Mesenchymal stem cell (in vitro differentiated cells and primary cell): ENCODE results near the gene FAM174B.

ENCODE experiments used
- DNase-seq: peaks from one replicate; pipeline ENCODE4 v3.0.0-alpha.2; 2013
- H2AFZ ChIP-seq: one replicate; pipeline ENCODE4 v1.6.1; 2013; ENCODE audit warnings: low read depth, mild to moderate bottlenecking, control low read depth, inconsistent platforms, low read length, moderate library complexity
- H2AK5ac ChIP-seq: 2 replicates; pipeline ENCODE4 v1.6.1; 2013; ENCODE audit warnings: low read length, moderate library complexity, mild to moderate bottlenecking, inconsistent platforms; ENCODE audit not compliant: severe bottlenecking
- H2BK120ac ChIP-seq: one replicate; pipeline ENCODE4 v1.6.1; 2013; ENCODE audit warnings: low read depth, mild to moderate bottlenecking, inconsistent platforms, low read length, moderate library complexity
- H2BK12ac ChIP-seq, 2 experiments: one replicate each; pipeline ENCODE4 v1.6.1; 2013; ENCODE audit warnings: inconsistent platforms in 2 of 2, low read length in 2 of 2, mild to moderate bottlenecking in 2 of 2, moderate library complexity in 2 of 2, control low read depth in 1 of 2
- H2BK15ac ChIP-seq: one replicate; pipeline ENCODE4 v1.6.1; 2013; ENCODE audit warnings: mild to moderate bottlenecking, low read depth, inconsistent platforms; ENCODE audit not compliant: poor library complexity, severe bottlenecking
- H2BK5ac ChIP-seq: 2 replicates; pipeline ENCODE4 v1.6.1; 2013; ENCODE audit warnings: low read depth, mild to moderate bottlenecking, low read length, control low read depth, inconsistent platforms; ENCODE audit not compliant: poor library complexity, severe bottlenecking
- H3K14ac ChIP-seq, 2 experiments: one replicate each; pipeline ENCODE4 v1.6.1; 2013; ENCODE audit warnings: inconsistent platforms in 2 of 2, low read length in 2 of 2, control low read depth in 1 of 2, mild to moderate bottlenecking in 1 of 2, moderate library complexity in 1 of 2
- H3K18ac ChIP-seq, 2 experiments: one replicate each; pipeline ENCODE4 v1.6.1; 2013; ENCODE audit warnings: inconsistent platforms in 2 of 2, low read length in 2 of 2, control low read depth in 1 of 2, low read depth in 1 of 2, mild to moderate bottlenecking in 1 of 2
- H3K23ac ChIP-seq, 2 experiments: one replicate each; pipeline ENCODE4 v1.6.1; 2013; ENCODE audit warnings: inconsistent platforms in 2 of 2, low read length in 2 of 2, mild to moderate bottlenecking in 2 of 2, moderate library complexity in 2 of 2, control low read depth in 1 of 2
- H3K27ac ChIP-seq: 2 replicates; pipeline ENCODE4 v1.5.1; 2013; ENCODE audit warnings: mild to moderate bottlenecking, moderate library complexity, low read length, control low read depth, inconsistent platforms; ENCODE audit not compliant: poor library complexity, severe bottlenecking
- H3K27me3 ChIP-seq, 2 experiments: 2 replicates each; pipeline versions ENCODE4 v1.6.1 to v1.7.0; 2013; ENCODE audit warnings: low read length in 2 of 2, mild to moderate bottlenecking in 2 of 2, moderate library complexity in 2 of 2, control low read depth in 1 of 2, inconsistent platforms in 1 of 2; ENCODE audit not compliant: control insufficient read depth in 1 of 2, insufficient read depth in 1 of 2
- H3K36me3 ChIP-seq, 2 experiments: 2 replicates each; pipeline versions ENCODE4 v1.6.1 to v1.7.0; 2013; ENCODE audit warnings: low read length in 2 of 2, control low read depth in 1 of 2, inconsistent platforms in 1 of 2, low read depth in 1 of 2, mild to moderate bottlenecking in 1 of 2; ENCODE audit not compliant: insufficient read depth in 2 of 2, control insufficient read depth in 1 of 2
- H3K4ac ChIP-seq, 2 experiments: one replicate each; pipeline ENCODE4 v1.6.1; 2013; ENCODE audit warnings: inconsistent platforms in 2 of 2, low read length in 2 of 2, mild to moderate bottlenecking in 2 of 2, moderate library complexity in 2 of 2, control low read depth in 1 of 2, low read depth in 1 of 2
- H3K4me1 ChIP-seq: 2 replicates; pipeline ENCODE4 v1.6.1; 2013; ENCODE audit warnings: low read depth, low read length, control low read depth; ENCODE audit not compliant: control insufficient read depth, insufficient read depth
- H3K4me2 ChIP-seq: 2 replicates; pipeline ENCODE4 v1.6.1; 2013; ENCODE audit warnings: low read length, mild to moderate bottlenecking, inconsistent platforms; ENCODE audit not compliant: poor library complexity, severe bottlenecking
- H3K4me3 ChIP-seq, 2 experiments: 2 replicates each; pipeline versions ENCODE4 v1.5.1 to v1.7.0; 2013; ENCODE audit warnings: low read length in 2 of 2, mild to moderate bottlenecking in 2 of 2, control low read depth in 1 of 2, low read depth in 1 of 2; ENCODE audit not compliant: insufficient read depth in 1 of 2
- H3K79me1 ChIP-seq: replicated peaks from 2 replicates; pipeline ENCODE4 v1.6.1; 2013; ENCODE audit warnings: mild to moderate bottlenecking, control low read depth, low read length, inconsistent platforms; ENCODE audit not compliant: poor library complexity, severe bottlenecking
- H3K9ac ChIP-seq: 2 replicates; pipeline ENCODE4 v1.7.0; 2013; ENCODE audit warnings: mild to moderate bottlenecking, low read length, moderate library complexity
- H3K9me3 ChIP-seq: 2 replicates; pipeline ENCODE4 v1.7.0; 2013; ENCODE audit warnings: mild to moderate bottlenecking, low read length; ENCODE audit not compliant: control insufficient read depth
- H4K8ac ChIP-seq: one replicate; pipeline ENCODE4 v1.6.1; 2013; ENCODE audit warnings: inconsistent platforms, mild to moderate bottlenecking, low read length, moderate library complexity
- H4K91ac ChIP-seq: one replicate; pipeline ENCODE4 v1.6.1; 2013; ENCODE audit warnings: mild to moderate bottlenecking, low read length, inconsistent platforms
- WGBS: methylation state at CpG from one replicate; pipeline ENCODE4 v1.1.7; 2013; ENCODE audit warnings: mixed read lengths; 5-methylcytosine and 5-hydroxymethylcytosine counted together

The FAM174B gene

GRCh38 chr15:92637626-92638025 is 17.9 kb downstream of the FAM174B start:
- H3K4me3 ChIP-seq, result no peak overlapping the region
- peak overlapping the region; percentile 83 for H4K8ac ChIP-seq
- H3K9me3 ChIP-seq, result peaks cover 8% of the 10 kb centered on the region
- no peak overlapping the region for H2BK5ac ChIP-seq
- H3K27me3 ChIP-seq, result peaks cover 0 to 5% of the 10 kb centered on the region in 2 experiments
- peaks cover 1% of the 10 kb centered on the region for H3K4me1 ChIP-seq
- 82% methylated on average over 7 of the region's 7 CpGs for WGBS
- H2BK15ac ChIP-seq, result no peak overlapping the region
- H3K79me1 ChIP-seq, result no peaks in the 10 kb centered on the region
- H2AFZ ChIP-seq, result peak overlapping the region; percentile 39
- H3K36me3 ChIP-seq, result no peaks in the 10 kb centered on the region
- H3K9ac ChIP-seq, result no peak overlapping the region
- H3K27ac ChIP-seq, result no peak overlapping the region
- peak overlapping the region; percentile 34 for H4K91ac ChIP-seq
- H3K4ac ChIP-seq, result peak overlapping the region in 1 of 2 experiments; percentile 67
- H3K18ac ChIP-seq, result peak overlapping the region; percentile 52 to 88
- DNase-seq, result no peak
- H2AK5ac ChIP-seq, result no peak overlapping the region
- no peak overlapping the region for H3K23ac ChIP-seq
- peak overlapping the region; percentile 54 for H2BK120ac ChIP-seq
- H3K14ac ChIP-seq, result no peak overlapping the region
- H3K4me2 ChIP-seq, result no peak overlapping the region
- H2BK12ac ChIP-seq, result peak overlapping the region in 1 of 2 experiments; percentile 77

GRCh38 chr15:92636908-92637481 is 18.6 kb downstream of the FAM174B start:
- H2BK120ac ChIP-seq, result no peak overlapping the region
- H2BK15ac ChIP-seq, result no peak overlapping the region
- H3K4ac ChIP-seq, result no peak overlapping the region
- H4K8ac ChIP-seq, result no peak overlapping the region
- peak overlapping the region; percentile 71 for H4K91ac ChIP-seq
- H3K79me1 ChIP-seq, result no peaks in the 10 kb centered on the region
- no peaks in the 10 kb centered on the region for H3K36me3 ChIP-seq
- peaks cover 1% of the 10 kb centered on the region for H3K4me1 ChIP-seq
- 89% methylated on average over 6 of the region's 6 CpGs for WGBS
- peak overlapping the region in 1 of 2 experiments; percentile 5 for H3K18ac ChIP-seq
- H3K27ac ChIP-seq, result no peak overlapping the region
- H3K4me2 ChIP-seq, result no peak overlapping the region
- peak overlapping the region in 1 of 2 experiments; percentile 7 for H2BK12ac ChIP-seq
- H3K14ac ChIP-seq, result peak overlapping the region in 1 of 2 experiments; percentile 0
- no peak for DNase-seq
- H3K9me3 ChIP-seq, result peaks cover 8% of the 10 kb centered on the region
- peaks cover 0 to 5% of the 10 kb centered on the region in 2 experiments for H3K27me3 ChIP-seq
- no peak overlapping the region for H3K23ac ChIP-seq
- no peak overlapping the region for H3K9ac ChIP-seq
- H2AFZ ChIP-seq, result no peak overlapping the region
- no peak overlapping the region for H3K4me3 ChIP-seq
- no peak overlapping the region for H2BK5ac ChIP-seq
- H2AK5ac ChIP-seq, result no peak overlapping the region

GRCh38 chr15:92636401-92636907 is 19.1 kb downstream of the FAM174B start:
- H2BK15ac ChIP-seq, result no peak overlapping the region
- H3K4me2 ChIP-seq, result no peak overlapping the region
- H2BK12ac ChIP-seq, result peak overlapping the region in 1 of 2 experiments; percentile 7
- H3K4me3 ChIP-seq, result no peak overlapping the region
- H3K9me3 ChIP-seq, result peaks cover 8% of the 10 kb centered on the region
- no peak overlapping the region for H2BK120ac ChIP-seq
- no peak overlapping the region for H3K23ac ChIP-seq
- peak overlapping the region in 1 of 2 experiments; percentile 53 for H3K14ac ChIP-seq
- peak overlapping the region in 1 of 2 experiments; percentile 15 for H3K4ac ChIP-seq
- no peak for DNase-seq
- H3K27me3 ChIP-seq, result peaks cover 0 to 5% of the 10 kb centered on the region in 2 experiments
- H3K18ac ChIP-seq, result peak overlapping the region in 1 of 2 experiments; percentile 0
- H3K79me1 ChIP-seq, result no peaks in the 10 kb centered on the region
- no peak overlapping the region for H4K91ac ChIP-seq
- WGBS, result 88% methylated on average over 12 of the region's 12 CpGs
- no peak overlapping the region for H3K9ac ChIP-seq
- no peak overlapping the region for H4K8ac ChIP-seq
- peaks cover 1% of the 10 kb centered on the region for H3K4me1 ChIP-seq
- H2AK5ac ChIP-seq, result no peak overlapping the region
- no peaks in the 10 kb centered on the region for H3K36me3 ChIP-seq
- H2BK5ac ChIP-seq, result no peak overlapping the region
- no peak overlapping the region for H3K27ac ChIP-seq
- no peak overlapping the region for H2AFZ ChIP-seq

- 87% methylated on average over 7 of the region's 7 CpGs for WGBS
- no peak overlapping the region for H3K4me3 ChIP-seq
- H3K36me3 ChIP-seq, result no peaks in the 10 kb centered on the region
- H3K27ac ChIP-seq, result no peak overlapping the region
- no peak overlapping the region for H2BK12ac ChIP-seq
- no peak overlapping the region for H2AK5ac ChIP-seq
- H3K79me1 ChIP-seq, result no peaks in the 10 kb centered on the region
- H3K4ac ChIP-seq, result no peak overlapping the region
- no peak overlapping the region for H4K91ac ChIP-seq
- peaks cover 1% of the 10 kb centered on the region for H3K4me1 ChIP-seq
- no peak overlapping the region for H3K9ac ChIP-seq
- no peak overlapping the region for H2BK120ac ChIP-seq
- no peak overlapping the region for H2AFZ ChIP-seq
- H2BK5ac ChIP-seq, result no peak overlapping the region
- no peak for DNase-seq
- no peak overlapping the region for H3K14ac ChIP-seq
- H3K4me2 ChIP-seq, result no peak overlapping the region
- peak overlapping the region in 1 of 2 experiments; percentile 14 for H3K23ac ChIP-seq
- H4K8ac ChIP-seq, result no peak overlapping the region
- H3K9me3 ChIP-seq, result peaks cover 4% of the 10 kb centered on the region
- no peak overlapping the region for H3K18ac ChIP-seq
- H2BK15ac ChIP-seq, result no peak overlapping the region
- peaks cover 0 to 5% of the 10 kb centered on the region in 2 experiments for H3K27me3 ChIP-seq
Measured at GRCh38 chr15:92634671-92635201, 20.8 kb downstream of the FAM174B start.
